Neural cell (in vitro differentiated cells): ENCODE measurements around the gene TRPM3. TPM values are rescaled to one million over a fixed set of nuclear protein-coding genes. Genes with fewer than 3 reads are reported as not detected.

Experiments used
- H2AFZ ChIP-seq: fragments of 200-600, 300-800 bp; sonication (generic), shearing (Covaris generic); 2 replicates; pipeline ENCODE4 v1.6.0; 2014; ENCODE audit warnings: low read depth, mild to moderate bottlenecking, antibody characterized with exemption, low read length, moderate library complexity
- H3F3A ChIP-seq: fragments of 200-600 bp; shearing (Covaris generic); 2 replicates; pipeline ENCODE4 v1.6.1; 2016; ENCODE audit warnings: mild to moderate bottlenecking, moderate library complexity, mixed read lengths, antibody characterized with exemption, low read length; ENCODE audit not compliant: insufficient read depth, poor library complexity, severe bottlenecking
- H3K27ac ChIP-seq: fragments of 200-600, 300-800 bp; sonication (generic), shearing (Covaris generic); 2 replicates; pipeline ENCODE4 v1.5.1; 2014; ENCODE audit warnings: mild to moderate bottlenecking, low read length, moderate library complexity
- H3K27me3 ChIP-seq: fragments of 300-800, 200-600 bp; sonication (generic), shearing (Covaris generic); 2 replicates; pipeline ENCODE4 v1.6.0; 2014; ENCODE audit warnings: mild to moderate bottlenecking, low read depth, low read length, moderate library complexity; ENCODE audit not compliant: insufficient read depth
- H3K36me3 ChIP-seq: fragments of 300-800, 200-600 bp; sonication (generic), shearing (Covaris generic); 2 replicates; pipeline ENCODE4 v1.5.1; 2014; ENCODE audit warnings: mild to moderate bottlenecking, antibody characterized with exemption, low read length, moderate library complexity; ENCODE audit not compliant: insufficient read depth
- H3K4me2 ChIP-seq: fragments of 300-800, 200-600 bp; sonication (generic), shearing (Covaris generic); 2 replicates; pipeline ENCODE4 v1.6.0; 2014; ENCODE audit warnings: mild to moderate bottlenecking, low read length
- H3K4me3 ChIP-seq: fragments of 300-800, 200-600 bp; sonication (generic), shearing (Covaris generic); 2 replicates; pipeline ENCODE4 v1.5.1; 2014; ENCODE audit warnings: mild to moderate bottlenecking, low read length, moderate library complexity
- H3K79me2 ChIP-seq: fragments of 200-600 bp; shearing (Covaris generic); replicated peaks from 2 replicates; pipeline ENCODE4 v1.6.0; 2014; ENCODE audit warnings: mild to moderate bottlenecking, low read length, moderate library complexity; ENCODE audit not compliant: insufficient read depth
- H3K9ac ChIP-seq: fragments of 300-800, 200-600 bp; sonication (generic), shearing (Covaris generic); 2 replicates; pipeline ENCODE4 v1.6.1; 2016; ENCODE audit warnings: mild to moderate bottlenecking, low read length, mixed read lengths
- H3K9me2 ChIP-seq: fragments of 200-600 bp; shearing (Covaris generic); 2 replicates; pipeline ENCODE4 v1.6.1; 2016; ENCODE audit warnings: mild to moderate bottlenecking, low read length, mixed read lengths; ENCODE audit not compliant: insufficient read depth
- H3K9me3 ChIP-seq: fragments of 200-600, 300-800 bp; sonication (generic), shearing (Covaris generic); 2 replicates; pipeline ENCODE4 v1.6.1; 2016; ENCODE audit warnings: mild to moderate bottlenecking, mixed run types, low read length, moderate library complexity, mixed read lengths
- H4K20me1 ChIP-seq: fragments of 200-600 bp; shearing (Covaris generic); 2 replicates; pipeline ENCODE4 v1.6.1; 2016; ENCODE audit warnings: mild to moderate bottlenecking, mixed run types; ENCODE audit not compliant: insufficient read depth
- EP300 ChIP-seq: fragments of 450-650 bp; conservative IDR thresholded peaks from 2 replicates; pipeline ENCODE4 v1.6.1; 2014; ENCODE audit warnings: antibody characterized with exemption, mild to moderate bottlenecking, moderate library complexity; ENCODE audit not compliant: poor library complexity, severe bottlenecking
- EZH2 ChIP-seq: fragments of 200-600, 300-800 bp; shearing (Covaris generic), sonication (generic); IDR thresholded peaks from 2 replicates; pipeline ENCODE4 v1.6.1; 2014; ENCODE audit warnings: antibody characterized with exemption, low read length, borderline replicate concordance, mild to moderate bottlenecking; ENCODE audit not compliant: insufficient read depth, poor library complexity, severe bottlenecking
- MXI1 ChIP-seq: fragments of 450-650 bp; conservative IDR thresholded peaks from 2 replicates; pipeline ENCODE4 v1.6.1; 2014; ENCODE audit warnings: antibody characterized with exemption, mild to moderate bottlenecking; ENCODE audit not compliant: poor library complexity, severe bottlenecking
- POLR2AphosphoS5 ChIP-seq: IDR thresholded peaks from 2 replicates; pipeline ENCODE4 v1.6.1; 2012
- RAD21 ChIP-seq: fragments of 450-650 bp; conservative IDR thresholded peaks from 2 replicates; pipeline ENCODE4 v1.6.1; 2014; ENCODE audit warnings: antibody characterized with exemption, mild to moderate bottlenecking, moderate library complexity
- REST ChIP-seq: IDR thresholded peaks from 2 replicates; pipeline ENCODE4 v1.6.1; 2012; ENCODE audit warnings: borderline replicate concordance
- SMC3 ChIP-seq: fragments of 450-650 bp; conservative IDR thresholded peaks from 2 replicates; pipeline ENCODE4 v1.6.1; 2014; ENCODE audit warnings: antibody characterized with exemption, mild to moderate bottlenecking, moderate library complexity; ENCODE audit not compliant: poor library complexity
- TAF1 ChIP-seq: IDR thresholded peaks from 2 replicates; pipeline ENCODE4 v1.6.1; 2012; ENCODE audit warnings: low read depth
- polyA plus RNA-seq: library from polyadenylated mRNA; depleted of rRNA; stranded (reverse); fragments of >200 nt; gene quantifications from 2 replicates; pipeline ENCODE4 v1.2.3, GENCODE V29; 2014
- TF ChIP-seq, protein P1 (sequence below): fragments of 450-650 bp; IDR thresholded peaks from 2 replicates; pipeline ENCODE4 v1.5.1; 2014; ENCODE audit warnings: antibody characterized with exemption, mild to moderate bottlenecking, moderate library complexity; ENCODE audit not compliant: poor library complexity, severe bottlenecking

Gene TRPM3
- polyA plus RNA-seq, 1 donor from 2014 or later: 1.3 TPM

DNA sequence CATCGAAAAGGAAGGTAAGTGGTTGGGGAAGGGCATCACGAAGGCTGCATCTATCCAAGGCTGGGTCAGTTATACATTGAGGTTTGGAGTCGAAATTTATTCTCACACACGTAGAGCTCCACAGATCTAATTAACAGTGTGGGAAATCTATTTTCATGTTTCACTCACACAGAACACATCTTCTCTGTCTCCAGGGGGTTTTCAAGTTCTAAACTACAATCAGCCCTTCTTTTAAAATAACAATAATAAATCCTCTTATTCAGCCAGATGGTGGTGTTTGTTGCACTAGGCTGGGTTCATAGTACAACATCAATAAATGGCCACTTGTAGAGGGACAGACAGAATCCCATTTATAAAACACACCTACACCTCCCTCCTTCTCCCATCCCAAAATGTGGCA is 532.4 kb downstream of the TRPM3 start:
- Histone ChIP-seq H3K4me2 (no peak overlapping the region), H3K27ac (no peak overlapping the region), H3K27me3 (no peaks in the 10 kb centered on the region), H3K9me2 (no peaks in the 10 kb centered on the region), H3K9ac (no peak overlapping the region), H3K79me2 (no peaks in the 10 kb centered on the region), H2AFZ (no peak overlapping the region), H3K4me3 (no peak overlapping the region), H4K20me1 (no peaks in the 10 kb centered on the region), H3K9me3 (no peaks in the 10 kb centered on the region), H3K36me3 (no peaks in the 10 kb centered on the region), H3F3A (no peaks in the 10 kb centered on the region)
- no peak for TF ChIP-seq REST
- TF ChIP-seq, protein P1, sequence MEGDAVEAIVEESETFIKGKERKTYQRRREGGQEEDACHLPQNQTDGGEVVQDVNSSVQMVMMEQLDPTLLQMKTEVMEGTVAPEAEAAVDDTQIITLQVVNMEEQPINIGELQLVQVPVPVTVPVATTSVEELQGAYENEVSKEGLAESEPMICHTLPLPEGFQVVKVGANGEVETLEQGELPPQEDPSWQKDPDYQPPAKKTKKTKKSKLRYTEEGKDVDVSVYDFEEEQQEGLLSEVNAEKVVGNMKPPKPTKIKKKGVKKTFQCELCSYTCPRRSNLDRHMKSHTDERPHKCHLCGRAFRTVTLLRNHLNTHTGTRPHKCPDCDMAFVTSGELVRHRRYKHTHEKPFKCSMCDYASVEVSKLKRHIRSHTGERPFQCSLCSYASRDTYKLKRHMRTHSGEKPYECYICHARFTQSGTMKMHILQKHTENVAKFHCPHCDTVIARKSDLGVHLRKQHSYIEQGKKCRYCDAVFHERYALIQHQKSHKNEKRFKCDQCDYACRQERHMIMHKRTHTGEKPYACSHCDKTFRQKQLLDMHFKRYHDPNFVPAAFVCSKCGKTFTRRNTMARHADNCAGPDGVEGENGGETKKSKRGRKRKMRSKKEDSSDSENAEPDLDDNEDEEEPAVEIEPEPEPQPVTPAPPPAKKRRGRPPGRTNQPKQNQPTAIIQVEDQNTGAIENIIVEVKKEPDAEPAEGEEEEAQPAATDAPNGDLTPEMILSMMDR: no peak
- no peak for TF ChIP-seq TAF1
- TF ChIP-seq RAD21: no peak
- no peak for TF ChIP-seq EP300
- TF ChIP-seq MXI1: no peak
- TF ChIP-seq SMC3: no peak
- no peak for TF ChIP-seq POLR2AphosphoS5
- TF ChIP-seq EZH2: no peak

DNA sequence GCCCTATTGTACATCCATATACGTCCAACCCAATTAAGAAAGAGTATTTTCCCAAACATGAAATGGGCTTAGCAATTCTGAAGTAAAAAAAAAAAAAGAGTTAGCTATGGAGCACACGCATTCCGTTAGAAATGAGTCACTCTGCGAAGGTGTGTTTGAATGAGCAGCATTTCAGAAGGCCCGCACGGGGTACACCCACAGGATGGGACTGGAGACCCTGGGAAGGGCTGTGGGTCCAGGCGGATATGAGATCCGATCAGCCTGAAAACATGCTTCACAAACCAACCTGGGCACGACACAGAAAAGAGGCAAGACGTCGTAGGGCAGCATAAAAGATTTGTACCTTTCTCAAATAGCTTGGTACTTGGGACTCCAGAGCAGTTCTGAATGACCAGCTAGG is 533.0 kb downstream of the TRPM3 start:
- Histone ChIP-seq H3K79me2 (no peaks in the 10 kb centered on the region), H3K27me3 (no peaks in the 10 kb centered on the region), H3K36me3 (no peaks in the 10 kb centered on the region), H3K9me3 (no peaks in the 10 kb centered on the region), H3K27ac (no peak overlapping the region), H2AFZ (no peak overlapping the region), H3K9me2 (no peaks in the 10 kb centered on the region), H3K9ac (no peak overlapping the region), H3K4me2 (no peak overlapping the region), H3K4me3 (no peak overlapping the region), H3F3A (no peaks in the 10 kb centered on the region), H4K20me1 (no peaks in the 10 kb centered on the region)
- TF ChIP-seq EZH2 (no peak), REST (no peak), SMC3 (no peak), POLR2AphosphoS5 (no peak), TAF1 (no peak), MXI1 (no peak), EP300 (no peak), RAD21 (no peak)
- TF ChIP-seq, protein P1: no peak
